ENCODE measurements around the gene GMDS. TPM values are rescaled to one million over a fixed set of nuclear protein-coding genes. Genes with fewer than 3 reads are reported as not detected.
A peak's percentile ranks its signal among the peaks of the same experiment; 100 is the strongest.

The GMDS gene
- total and polyA plus RNA-seq, 2 donors (not counting 1 experiment from before 2014, with no cell fraction given): 11.5 to 16.4 TPM

DNA sequence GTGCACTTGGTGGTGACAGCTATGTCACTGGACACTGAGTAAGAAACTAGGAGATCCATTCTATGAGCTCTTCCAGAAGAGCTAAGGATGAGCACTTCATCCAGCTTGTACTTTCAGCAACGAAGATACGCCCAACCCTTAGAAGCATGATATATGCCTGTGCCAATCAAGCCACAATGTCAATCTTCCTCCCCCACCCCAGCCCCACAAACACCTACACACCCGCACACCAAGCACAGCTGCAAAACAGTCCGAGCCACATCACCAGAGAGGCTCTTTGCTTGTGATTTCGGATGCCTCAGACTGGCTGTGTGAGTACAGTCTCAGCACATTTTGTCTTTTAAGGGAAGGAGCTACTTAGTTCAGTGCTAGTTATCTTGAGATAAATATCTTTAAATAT, 375.2 kb downstream of the GMDS start:
- Histone ChIP-seq H3K27me3 (replicated peaks in 1 of 4; ENCODE audit: control extremely low read depth in 1 of 4, control insufficient read depth in 3 of 4, insufficient read depth in 4 of 4, low read length in 3 of 4) (no peaks in the 10 kb centered on the region), H3K9ac (ENCODE audit: low read length) (no peak overlapping the region), H4K20me1 (ENCODE audit: control insufficient read depth, insufficient read depth, low read length, poor library complexity, severe bottlenecking) (no peaks in the 10 kb centered on the region), H3K9me3 (ENCODE audit: control extremely low read depth in 1 of 3, control insufficient read depth in 2 of 3, insufficient read depth in 1 of 3, low read length in 2 of 3) (no peaks in the 10 kb centered on the region), H3K4me1 (ENCODE audit: control insufficient read depth in 2 of 2, insufficient read depth in 2 of 2, low read length in 2 of 2) (peaks cover 12 to 22% of the 10 kb centered on the region in 2 donors), H3K4me2 (replicated peaks; ENCODE audit: low read depth, low read length, poor library complexity, severe bottlenecking) (no peak overlapping the region), H2AFZ (ENCODE audit: insufficient read depth, low read depth, low read length, poor library complexity, severe bottlenecking) (peak overlapping the region; percentile 55), H3K4me3 (ENCODE audit: control extremely low read depth in 1 of 5, extremely low read depth in 1 of 5, insufficient read depth in 1 of 5, low read depth in 2 of 5, low read length in 4 of 5) (no peak overlapping the region), H3K36me3 (replicated peaks in 1 of 2; ENCODE audit: control extremely low read depth in 1 of 2, control insufficient read depth in 1 of 2, extremely low read depth in 1 of 2, insufficient read depth in 2 of 2, low read length in 1 of 2) (no peaks in the 10 kb centered on the region), H3K79me2 (ENCODE audit: control insufficient read depth, insufficient read depth, low read length) (no peaks in the 10 kb centered on the region), H3K27ac (ENCODE audit: low read length in 2 of 2) (no peak overlapping the region)
- CTCF ChIA-PET: no interaction called here
- Mint-ChIP-seq H3K27ac (peak overlapping the region; percentile 24), H3K4me1 (peaks cover 20% of the 10 kb centered on the region), H3K4me3 (peak overlapping the region; percentile 16), H3K27me3 (no peaks in the 10 kb centered on the region), H3K9me3 (ENCODE audit: insufficient read depth) (no peaks in the 10 kb centered on the region)
- no peak for TF ChIP-seq EZH2 (IDR thresholded peaks at IDR 0.05; ENCODE audit: borderline replicate concordance, insufficient read depth, low read depth, low read length, poor library complexity, severe bottlenecking)
- TF ChIP-seq, protein P1, sequence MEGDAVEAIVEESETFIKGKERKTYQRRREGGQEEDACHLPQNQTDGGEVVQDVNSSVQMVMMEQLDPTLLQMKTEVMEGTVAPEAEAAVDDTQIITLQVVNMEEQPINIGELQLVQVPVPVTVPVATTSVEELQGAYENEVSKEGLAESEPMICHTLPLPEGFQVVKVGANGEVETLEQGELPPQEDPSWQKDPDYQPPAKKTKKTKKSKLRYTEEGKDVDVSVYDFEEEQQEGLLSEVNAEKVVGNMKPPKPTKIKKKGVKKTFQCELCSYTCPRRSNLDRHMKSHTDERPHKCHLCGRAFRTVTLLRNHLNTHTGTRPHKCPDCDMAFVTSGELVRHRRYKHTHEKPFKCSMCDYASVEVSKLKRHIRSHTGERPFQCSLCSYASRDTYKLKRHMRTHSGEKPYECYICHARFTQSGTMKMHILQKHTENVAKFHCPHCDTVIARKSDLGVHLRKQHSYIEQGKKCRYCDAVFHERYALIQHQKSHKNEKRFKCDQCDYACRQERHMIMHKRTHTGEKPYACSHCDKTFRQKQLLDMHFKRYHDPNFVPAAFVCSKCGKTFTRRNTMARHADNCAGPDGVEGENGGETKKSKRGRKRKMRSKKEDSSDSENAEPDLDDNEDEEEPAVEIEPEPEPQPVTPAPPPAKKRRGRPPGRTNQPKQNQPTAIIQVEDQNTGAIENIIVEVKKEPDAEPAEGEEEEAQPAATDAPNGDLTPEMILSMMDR (IDR thresholded peaks at IDR 0.05): no peak
- ATAC-seq (ENCODE audit: low read depth) (no peak), DNase-seq (no peak)
- WGBS (ENCODE audit: insufficient coverage): 90% methylated on average over 3 of the region's 5 CpGs
- POLR2A ChIA-PET: no interaction called here
- intact Hi-C loops (cut with micrococcal nuclease): no loop called here

DNA sequence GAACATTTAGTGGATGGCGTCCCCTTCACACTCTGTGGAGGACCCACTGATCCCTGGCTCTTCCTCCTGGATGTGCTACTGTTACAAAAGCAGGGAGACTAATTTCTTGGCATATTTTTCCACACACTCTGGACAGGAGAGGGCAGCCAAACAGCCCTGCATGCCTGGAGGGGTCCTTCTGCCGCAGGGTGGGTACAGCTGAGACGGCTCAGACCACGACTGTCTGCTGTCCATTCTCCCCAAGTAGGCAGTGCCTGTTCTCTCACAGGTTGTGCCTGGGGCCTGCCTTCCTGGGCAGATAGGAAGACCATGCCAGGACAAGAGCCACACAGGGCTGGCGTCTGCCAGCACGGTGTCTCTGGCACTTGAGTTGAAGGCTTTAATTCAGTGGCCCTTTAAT, 375.6 kb downstream of the GMDS start:
- Mint-ChIP-seq H3K27me3 (no peaks in the 10 kb centered on the region), H3K4me1 (peaks cover 20% of the 10 kb centered on the region), H3K27ac (peak overlapping the region; percentile 24), H3K4me3 (peak overlapping the region; percentile 16), H3K9me3 (ENCODE audit: insufficient read depth) (no peaks in the 10 kb centered on the region)
- no peaks in the 10 kb centered on the region for H3K27me3 ChIP-seq (replicated peaks in 1 of 4; ENCODE audit: control extremely low read depth in 1 of 4, control insufficient read depth in 3 of 4, insufficient read depth in 4 of 4, low read length in 3 of 4)
- DNase-seq: no peak
- no peaks in the 10 kb centered on the region for H3K36me3 ChIP-seq (replicated peaks in 1 of 2; ENCODE audit: control extremely low read depth in 1 of 2, control insufficient read depth in 1 of 2, extremely low read depth in 1 of 2, insufficient read depth in 2 of 2, low read length in 1 of 2)
- ATAC-seq (ENCODE audit: low read depth): no peak
- TF ChIP-seq EZH2 (IDR thresholded peaks at IDR 0.05; ENCODE audit: borderline replicate concordance, insufficient read depth, low read depth, low read length, poor library complexity, severe bottlenecking): no peak
- TF ChIP-seq, protein P1 (IDR thresholded peaks at IDR 0.05): no peak
- H3K27ac ChIP-seq (ENCODE audit: low read length in 2 of 2): no peak overlapping the region
- WGBS (ENCODE audit: insufficient coverage): 92% methylated on average over 6 of the region's 6 CpGs
- H3K4me3 ChIP-seq (ENCODE audit: control extremely low read depth in 1 of 5, extremely low read depth in 1 of 5, insufficient read depth in 1 of 5, low read depth in 2 of 5, low read length in 4 of 5): no peak overlapping the region
- H2AFZ ChIP-seq (ENCODE audit: insufficient read depth, low read depth, low read length, poor library complexity, severe bottlenecking): peak overlapping the region; percentile 55
- ChIA-PET POLR2A (no interaction called here), CTCF (no interaction called here)
- H3K4me2 ChIP-seq (replicated peaks; ENCODE audit: low read depth, low read length, poor library complexity, severe bottlenecking): peak overlapping the region; percentile 61
- H4K20me1 ChIP-seq (ENCODE audit: control insufficient read depth, insufficient read depth, low read length, poor library complexity, severe bottlenecking): no peaks in the 10 kb centered on the region
- H3K9me3 ChIP-seq (ENCODE audit: control extremely low read depth in 1 of 3, control insufficient read depth in 2 of 3, insufficient read depth in 1 of 3, low read length in 2 of 3): no peaks in the 10 kb centered on the region
- peaks cover 12 to 22% of the 10 kb centered on the region in 2 donors for H3K4me1 ChIP-seq (ENCODE audit: control insufficient read depth in 2 of 2, insufficient read depth in 2 of 2, low read length in 2 of 2)
- no peak overlapping the region for H3K9ac ChIP-seq (ENCODE audit: low read length)
- no peaks in the 10 kb centered on the region for H3K79me2 ChIP-seq (ENCODE audit: control insufficient read depth, insufficient read depth, low read length)
- intact Hi-C loops (cut with micrococcal nuclease): no loop called here
